NAMALWA (cell line): ENCODE measurements around the gene PTK7.
"Not testable (repeated sequence)": the region's sequence is repeated elsewhere in the genome, so short reads cannot be mapped to it uniquely, and the experiment has no call there.

ENCODE experiments used
- DNase-seq: peaks from one replicate; pipeline ENCODE4 v3.0.0-alpha.2; 2015; ENCODE audit warnings: low spot score

PTK7 gene

GRCh38 chr6:43075670-43076463 is at the start of gene PTK7:
Gene PTK7 (plus strand): TSS chr6:43076314. CDS start chr6:43076489, 175 bp downstream.
- peak; percentile 64 for DNase-seq

DNA sequence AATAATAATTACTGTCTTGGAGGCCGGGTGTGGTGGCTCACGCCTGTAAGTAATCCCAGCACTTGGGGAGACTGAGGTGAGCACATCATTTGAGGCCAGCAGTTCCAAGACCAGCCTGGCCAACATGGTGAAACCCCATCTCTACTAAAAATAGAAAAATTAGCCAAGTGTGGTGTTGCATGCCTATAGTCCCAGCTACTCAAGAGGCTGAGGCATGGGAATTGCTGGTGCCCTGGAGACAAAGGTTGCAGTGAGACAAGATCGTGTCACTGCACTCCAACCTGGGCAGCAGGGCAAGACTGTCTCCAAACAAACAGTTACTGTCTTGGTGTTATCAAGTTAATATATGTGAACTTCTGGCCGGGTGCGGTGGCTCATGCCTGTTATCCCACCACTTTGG is 49.7 kb upstream of the PTK7 start:
- no peak for DNase-seq

DNA sequence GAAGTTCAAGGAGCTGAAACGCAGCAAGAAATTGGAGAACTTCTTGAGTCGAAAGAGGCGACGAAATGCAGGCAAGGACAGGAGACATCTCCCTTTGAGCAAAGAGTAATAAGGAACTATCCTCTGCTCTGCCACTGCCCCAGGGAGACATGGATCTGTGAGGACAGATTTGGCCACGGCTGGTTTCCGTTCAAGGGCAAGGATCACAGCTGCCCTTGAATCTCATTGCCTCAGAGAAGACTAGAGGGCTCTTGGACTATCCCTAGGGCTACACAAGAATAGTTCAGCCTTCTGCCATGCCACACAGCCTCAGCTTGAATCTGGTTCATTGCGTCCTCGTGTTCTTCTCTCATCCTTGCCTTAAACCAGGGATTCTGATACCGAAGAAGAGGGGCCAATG is 47.0 kb upstream of the PTK7 start:
- no peak for DNase-seq

GRCh38 chr6:43032326-43032725 is 43.8 kb upstream of the PTK7 start:
- no peak for DNase-seq

DNA sequence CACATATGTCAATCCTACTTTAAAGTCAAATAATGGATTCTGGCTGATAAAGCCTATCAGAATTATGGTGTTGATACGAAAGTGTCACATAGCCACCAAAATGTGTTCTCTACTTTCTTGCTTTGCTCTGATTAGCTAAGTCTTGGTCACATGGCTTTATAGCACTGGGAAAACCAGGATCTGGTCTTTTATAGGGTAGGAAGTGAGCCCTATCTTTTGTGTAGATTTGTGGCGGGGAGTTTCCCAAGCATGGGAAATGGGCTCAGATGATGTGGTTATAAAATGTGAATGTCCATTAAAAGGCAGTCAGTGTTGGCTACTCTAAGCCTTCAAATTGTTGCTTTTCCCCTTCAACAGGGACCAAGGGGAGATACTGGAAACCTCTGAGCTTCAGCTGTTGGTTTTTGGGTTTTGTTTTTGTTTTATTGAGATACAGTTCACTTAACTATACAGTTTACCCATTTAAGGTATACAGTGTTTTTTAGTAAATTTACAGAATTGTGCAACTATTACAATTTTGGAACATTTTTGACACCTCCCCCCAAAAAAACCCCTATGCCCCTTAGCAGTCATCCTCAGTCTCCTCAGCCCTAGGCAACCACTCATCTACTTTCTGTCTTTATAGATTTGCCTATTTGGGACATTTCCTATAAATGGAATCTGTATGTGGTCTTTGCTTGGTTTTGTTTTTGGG is 42.5 kb upstream of the PTK7 start:
- DNase-seq, result no peak

DNA sequence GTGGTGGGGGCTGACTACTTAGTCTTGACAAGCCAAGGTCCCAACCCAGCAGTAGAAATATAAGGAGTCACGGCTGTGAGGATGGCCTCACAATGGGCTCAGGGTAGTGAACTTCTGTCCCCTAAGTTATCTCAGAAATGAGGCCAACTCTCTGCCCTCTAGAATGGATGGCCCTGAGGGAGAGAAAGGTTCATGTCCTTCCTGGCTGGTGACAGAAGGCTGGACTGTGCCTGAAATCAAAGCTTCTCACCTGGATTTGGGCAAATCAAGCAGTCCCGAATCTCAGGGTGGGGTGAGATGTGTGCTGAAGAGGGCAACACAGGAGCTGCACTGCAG is 42.0 kb upstream of the PTK7 start:
- no peak for DNase-seq

- no peak for DNase-seq
Measured at GRCh38 chr6:43035495-43036194, 40.5 kb upstream of the PTK7 start.

DNA sequence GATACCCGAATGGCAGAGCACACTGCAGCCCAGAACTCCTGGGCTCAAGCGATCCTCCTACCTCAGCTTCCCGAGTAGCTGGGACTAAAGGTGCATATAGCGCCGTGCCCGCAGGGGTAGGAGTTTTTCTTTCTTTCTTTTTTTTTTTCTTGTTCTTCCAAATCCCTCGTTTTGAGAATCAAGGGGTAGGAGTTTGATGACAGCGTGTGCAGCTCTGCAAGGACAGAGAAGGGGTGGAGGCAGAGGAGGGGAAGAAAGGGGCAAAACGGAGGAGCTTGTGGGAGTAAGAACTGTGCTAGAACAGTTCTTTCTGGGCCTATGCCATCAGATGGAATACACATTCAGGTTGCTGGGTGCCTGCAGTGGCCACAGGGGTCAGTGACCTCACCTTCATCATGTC is 39.4 kb upstream of the PTK7 start:
- no peak for DNase-seq

DNA sequence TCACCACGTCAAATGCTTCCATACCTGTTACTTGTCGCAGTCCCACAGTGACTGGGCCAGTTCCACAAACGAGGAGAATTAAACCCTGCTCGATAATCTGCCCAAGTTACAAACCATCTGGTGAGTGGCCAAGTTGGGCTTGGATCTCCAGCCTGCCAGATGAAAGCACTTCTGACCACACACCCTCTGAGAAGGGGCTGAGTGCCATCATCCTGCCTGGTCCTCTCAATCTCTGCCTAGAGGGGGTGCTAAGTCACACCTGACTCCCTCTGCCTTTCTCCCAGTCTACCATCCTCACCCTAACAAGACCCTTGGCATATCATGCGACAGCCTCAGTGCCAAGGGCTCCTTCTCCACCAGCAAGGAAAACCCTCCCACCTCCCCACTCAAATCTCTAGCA is 38.9 kb upstream of the PTK7 start:
- no peak for DNase-seq

GRCh38 chr6:43037706-43038105 is 38.4 kb upstream of the PTK7 start:
- no peak for DNase-seq

DNA sequence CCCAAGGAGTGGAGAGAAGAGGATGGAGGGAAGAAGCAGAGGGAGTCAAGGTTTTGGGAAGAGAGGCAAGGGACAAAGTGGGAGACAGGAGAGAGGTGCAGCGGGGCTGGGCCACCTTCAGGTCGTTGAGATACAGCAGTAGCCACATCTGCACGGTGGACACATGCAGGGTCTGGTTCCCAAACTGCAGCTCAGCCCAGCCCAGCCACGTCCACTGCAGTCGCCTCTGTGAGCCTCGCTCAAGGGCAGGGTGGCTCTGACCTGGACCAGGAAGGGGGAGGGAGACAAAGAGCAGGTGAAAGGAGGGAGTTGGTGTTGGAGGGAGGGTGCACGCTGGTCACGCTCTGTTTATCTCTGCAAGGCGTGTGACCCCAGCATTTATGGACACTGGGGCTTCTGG is 37.4 kb upstream of the PTK7 start:
- DNase-seq, result no peak

GRCh38 chr6:43040542-43041257 is 35.4 kb upstream of the PTK7 start:
- no peak for DNase-seq

DNA sequence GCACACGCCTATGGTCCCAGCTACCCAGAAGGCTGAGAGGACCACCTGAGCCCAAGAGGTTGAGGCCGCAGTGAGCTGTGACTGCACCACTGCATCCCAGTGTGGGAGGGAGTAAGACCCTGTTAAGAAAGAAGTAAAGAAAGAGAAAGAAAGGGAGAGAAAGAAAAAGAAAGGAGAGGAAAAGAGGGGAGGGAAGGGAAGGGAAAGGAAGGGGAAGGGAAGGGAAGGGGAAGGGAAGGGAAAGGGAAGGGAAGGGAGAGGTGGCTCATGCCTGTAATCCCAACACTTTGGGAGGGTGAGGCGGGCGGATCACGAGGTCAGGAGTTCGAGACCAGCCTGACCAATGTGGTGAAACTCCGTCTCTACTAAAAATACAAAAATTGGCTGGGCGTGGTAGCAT is 34.6 kb upstream of the PTK7 start:
- DNase-seq, result not testable (repeated sequence)

GRCh38 chr6:43043310-43043709 is 32.8 kb upstream of the PTK7 start:
- no peak for DNase-seq

DNA sequence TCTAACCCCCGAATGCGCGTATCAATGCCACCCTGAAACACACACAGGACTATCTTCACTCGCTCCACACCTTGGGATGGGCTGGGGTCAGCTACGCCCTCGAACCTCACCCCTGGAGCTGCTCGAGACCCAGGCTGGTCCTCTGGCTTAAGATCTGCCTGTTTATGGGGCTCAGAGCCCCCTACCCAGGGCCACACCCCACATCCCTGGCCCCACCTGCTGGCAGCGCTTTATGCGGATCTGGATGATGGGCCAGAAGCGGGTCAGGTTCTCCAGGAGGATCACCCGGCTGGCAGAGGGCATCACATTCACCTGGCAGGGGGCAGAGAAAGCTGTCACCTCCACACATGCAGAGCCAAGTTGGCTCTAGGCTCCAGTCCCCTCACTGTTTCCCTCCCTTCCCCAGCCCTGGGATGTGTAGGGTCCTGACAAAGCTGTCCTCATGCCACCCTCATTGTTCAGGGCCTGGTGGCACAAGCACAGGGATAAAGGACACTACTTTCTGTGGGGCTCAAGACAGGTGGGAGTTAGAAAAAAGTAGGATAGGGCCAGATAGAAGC is 30.7 kb upstream of the PTK7 start:
- no peak for DNase-seq

- no peak for DNase-seq
Measured at GRCh38 chr6:43047998-43048397, 28.1 kb upstream of the PTK7 start.

GRCh38 chr6:43050981-43051380 is 25.1 kb upstream of the PTK7 start:
- DNase-seq, result no peak

DNA sequence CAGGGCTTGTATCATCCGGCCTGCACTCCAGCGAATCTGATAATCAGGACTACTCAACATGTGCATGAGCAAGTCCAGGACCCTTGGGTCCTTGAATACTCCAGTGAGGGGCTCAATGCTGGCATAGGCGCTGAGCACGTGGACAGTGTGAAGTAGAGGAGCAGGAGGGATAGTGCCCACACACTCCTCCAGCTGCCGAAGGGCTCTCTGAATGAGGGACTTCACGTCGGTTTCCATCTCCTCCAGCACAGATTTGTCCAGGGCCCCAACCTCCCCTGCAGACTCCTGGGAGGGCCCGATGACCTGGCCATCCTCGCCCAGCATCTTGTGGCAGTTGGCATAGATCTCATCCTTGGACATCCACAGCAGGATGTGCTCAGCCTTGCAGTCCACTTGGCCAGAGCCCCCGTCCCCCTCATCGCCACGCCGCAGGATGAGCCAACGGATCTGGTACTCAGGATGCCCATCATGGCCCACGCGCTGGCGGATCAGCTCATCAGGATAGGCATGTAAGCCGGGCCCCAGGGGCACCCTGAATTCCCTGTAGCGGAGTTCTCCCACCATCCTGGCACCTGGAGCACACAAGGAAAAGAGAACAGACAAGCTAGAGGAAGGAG is 23.8 kb upstream of the PTK7 start:
- DNase-seq, result no peak

DNA sequence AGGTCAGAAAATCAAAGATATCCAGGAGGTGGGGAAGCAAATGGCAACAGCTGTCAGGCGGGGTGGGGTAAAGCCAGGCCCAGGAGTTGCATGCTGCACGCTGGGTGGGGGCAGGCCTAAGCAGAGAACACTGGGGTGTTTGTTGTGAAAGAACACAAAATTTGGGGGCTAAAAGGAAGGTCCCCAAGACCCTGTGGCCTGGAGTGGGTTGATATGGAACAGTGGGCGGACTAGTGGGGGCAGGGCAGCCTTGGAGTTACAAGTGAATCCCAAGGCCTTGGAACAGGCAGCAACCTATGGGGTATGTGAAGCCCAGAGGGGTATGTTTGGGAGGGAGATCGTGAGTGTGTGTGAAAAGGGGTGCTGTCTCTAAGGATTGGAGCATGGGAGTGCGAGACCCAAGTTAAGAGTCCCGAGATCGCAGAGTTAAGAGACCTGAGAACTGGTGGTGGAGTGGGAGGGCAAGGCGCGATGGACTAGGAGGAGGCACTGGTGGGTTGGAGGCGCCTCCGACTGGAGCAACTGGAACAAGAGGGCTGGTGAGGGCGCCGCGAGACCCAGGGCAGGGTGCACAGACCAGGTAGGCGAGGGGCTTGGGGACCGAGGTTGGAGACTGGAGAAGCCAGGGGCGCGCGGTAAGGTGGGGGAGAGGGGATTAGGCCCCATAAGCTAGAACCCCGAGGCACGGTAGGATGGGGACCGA is 23.1 kb upstream of the PTK7 start:
- no peak for DNase-seq

- DNase-seq, result peak; percentile 88
Measured at GRCh38 chr6:43053545-43054205, 22.4 kb upstream of the PTK7 start, which contains the start of gene CUL7. Gene CUL7 (minus strand): TSS chr6:43053851. CDS start chr6:43052788, 1,063 bp downstream.
